CMK (cell line): ENCODE data around the gene MYF5.

Experiments
- DNase-seq: peaks from one replicate; pipeline ENCODE4 v3.0.0-alpha.2; 2010; ENCODE audit warnings: low read depth

MYF5 gene

GRCh38 chr12:80707830-80708258, 8.9 kb upstream of the MYF5 start:
- DNase-seq, result no peak

GRCh38 chr12:80708259-80708974, 8.3 kb upstream of the MYF5 start:
- DNase-seq, result no peak

- no peak for DNase-seq
Measured at GRCh38 chr12:80708975-80709328, 7.8 kb upstream of the MYF5 start.

GRCh38 chr12:80709811-80710726, 6.6 kb upstream of the MYF5 start:
- DNase-seq, result no peak

GRCh38 chr12:80710727-80711449, 5.8 kb upstream of the MYF5 start:
- DNase-seq, result no peak

GRCh38 chr12:80711866-80712265, 4.8 kb upstream of the MYF5 start:
- DNase-seq, result no peak

- no peak for DNase-seq
Measured at GRCh38 chr12:80712866-80713265, 3.8 kb upstream of the MYF5 start.

GRCh38 chr12:80713419-80713818, 3.3 kb upstream of the MYF5 start:
- DNase-seq, result no peak

GRCh38 chr12:80714055-80714454, 2.7 kb upstream of the MYF5 start:
- no peak for DNase-seq

GRCh38 chr12:80714846-80715245, 1.9 kb upstream of the MYF5 start:
- no peak for DNase-seq

GRCh38 chr12:80715713-80716249, 931 bp upstream of the MYF5 start:
- no peak for DNase-seq

GRCh38 chr12:80717856-80718255, 1.1 kb downstream of the MYF5 start:
- no peak for DNase-seq

GRCh38 chr12:80720516-80720915, 3.8 kb downstream of the MYF5 start:
- no peak for DNase-seq

GRCh38 chr12:80721326-80721725, 4.6 kb downstream of the MYF5 start:
- no peak for DNase-seq

- no peak for DNase-seq
Measured at GRCh38 chr12:80745851-80746505, 29.3 kb downstream of the MYF5 start.

GRCh38 chr12:80747800-80748199, 31.1 kb downstream of the MYF5 start:
- no peak for DNase-seq

GRCh38 chr12:80749456-80749855, 32.7 kb downstream of the MYF5 start:
- DNase-seq, result no peak

GRCh38 chr12:80752464-80752863, 35.8 kb downstream of the MYF5 start:
- DNase-seq, result no peak

- no peak for DNase-seq
Measured at GRCh38 chr12:80754274-80754673, 37.6 kb downstream of the MYF5 start.

GRCh38 chr12:80756875-80757274, 40.2 kb downstream of the MYF5 start:
- no peak for DNase-seq

- no peak for DNase-seq
Measured at GRCh38 chr12:80761838-80762237, 45.1 kb downstream of the MYF5 start.

GRCh38 chr12:80763874-80764273, 47.2 kb downstream of the MYF5 start:
- DNase-seq, result no peak
